ENCODE data around the gene EDN1.
"Not testable (repeated sequence)": the region's sequence is repeated elsewhere in the genome, so short reads cannot be mapped to it uniquely, and the experiment has no call there.

Gene EDN1

DNA sequence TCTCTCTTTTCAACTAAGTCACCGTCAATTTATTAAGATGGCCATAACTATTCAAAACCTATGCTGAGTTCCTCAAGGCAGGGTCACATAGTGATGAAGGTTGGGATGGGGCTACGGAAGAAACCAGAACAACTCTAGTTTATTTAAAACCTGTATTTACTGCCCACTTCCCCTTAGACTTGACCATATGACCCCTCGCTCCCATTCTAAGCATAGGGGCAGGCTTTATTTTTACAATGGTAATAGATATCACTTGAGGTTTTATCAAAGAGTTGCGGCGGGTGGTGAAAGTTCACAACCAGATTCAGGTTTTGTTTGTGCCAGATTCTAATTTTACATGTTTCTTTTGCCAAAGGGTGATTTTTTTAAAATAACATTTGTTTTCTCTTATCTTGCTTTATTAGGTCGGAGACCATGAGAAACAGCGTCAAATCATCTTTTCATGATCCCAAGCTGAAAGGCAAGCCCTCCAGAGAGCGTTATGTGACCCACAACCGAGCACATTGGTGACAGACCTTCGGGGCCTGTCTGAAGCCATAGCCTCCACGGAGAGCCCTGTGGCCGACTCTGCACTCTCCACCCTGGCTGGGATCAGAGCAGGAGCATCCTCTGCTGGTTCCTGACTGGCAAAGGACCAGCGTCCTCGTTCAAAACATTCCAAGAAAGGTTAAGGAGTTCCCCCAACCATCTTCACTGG is 5.5 kb downstream of the EDN1 start:
- no peak for DNase-seq

DNA sequence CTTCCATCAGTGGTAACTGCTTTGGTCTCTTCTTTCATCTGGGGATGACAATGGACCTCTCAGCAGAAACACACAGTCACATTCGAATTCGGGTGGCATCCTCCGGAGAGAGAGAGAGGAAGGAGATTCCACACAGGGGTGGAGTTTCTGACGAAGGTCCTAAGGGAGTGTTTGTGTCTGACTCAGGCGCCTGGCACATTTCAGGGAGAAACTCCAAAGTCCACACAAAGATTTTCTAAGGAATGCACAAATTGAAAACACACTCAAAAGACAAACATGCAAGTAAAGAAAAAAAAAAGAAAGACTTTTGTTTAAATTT is 6.1 kb downstream of the EDN1 start:
- DNase-seq: no peak

DNA sequence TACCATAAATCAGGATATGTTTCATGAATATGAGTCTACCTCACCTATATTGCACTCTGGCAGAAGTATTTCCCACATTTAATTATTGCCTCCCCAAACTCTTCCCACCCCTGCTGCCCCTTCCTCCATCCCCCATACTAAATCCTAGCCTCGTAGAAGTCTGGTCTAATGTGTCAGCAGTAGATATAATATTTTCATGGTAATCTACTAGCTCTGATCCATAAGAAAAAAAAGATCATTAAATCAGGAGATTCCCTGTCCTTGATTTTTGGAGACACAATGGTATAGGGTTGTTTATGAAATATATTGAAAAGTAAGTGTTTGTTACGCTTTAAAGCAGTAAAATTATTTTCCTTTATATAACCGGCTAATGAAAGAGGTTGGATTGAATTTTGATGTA is 6.4 kb downstream of the EDN1 start:
- no peak for DNase-seq

DNA sequence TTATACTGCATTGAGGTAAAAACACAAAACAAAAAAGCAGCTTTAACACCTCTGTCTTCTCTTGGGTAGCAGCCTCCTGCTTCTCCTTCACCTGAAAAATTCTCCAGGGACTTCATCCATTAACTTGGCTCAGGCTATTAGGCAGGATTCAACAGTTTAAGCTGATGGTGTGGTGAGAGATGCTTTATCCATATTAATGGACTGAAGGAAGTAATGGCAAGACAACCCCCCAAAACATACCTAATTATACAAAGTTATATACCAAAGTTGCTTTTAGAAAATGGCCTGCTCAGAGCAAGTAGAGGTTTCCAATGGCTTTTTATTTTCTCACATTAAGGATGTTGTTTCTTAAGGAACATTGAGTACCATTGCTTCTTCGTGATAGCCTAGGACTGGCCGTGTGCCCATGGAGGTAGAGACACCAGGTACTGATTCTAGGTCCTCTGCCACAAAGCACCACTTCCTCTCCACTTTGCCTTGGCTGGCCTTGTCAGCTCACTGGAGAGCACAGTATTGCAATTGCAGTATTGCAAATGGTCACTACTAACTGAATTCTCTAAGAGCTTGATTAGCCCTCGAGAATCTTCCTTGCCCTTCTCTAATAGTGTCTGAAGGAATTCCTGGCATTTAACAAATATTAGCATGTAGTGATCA is 7.3 kb downstream of the EDN1 start:
- peak; percentile 36 for DNase-seq

DNA sequence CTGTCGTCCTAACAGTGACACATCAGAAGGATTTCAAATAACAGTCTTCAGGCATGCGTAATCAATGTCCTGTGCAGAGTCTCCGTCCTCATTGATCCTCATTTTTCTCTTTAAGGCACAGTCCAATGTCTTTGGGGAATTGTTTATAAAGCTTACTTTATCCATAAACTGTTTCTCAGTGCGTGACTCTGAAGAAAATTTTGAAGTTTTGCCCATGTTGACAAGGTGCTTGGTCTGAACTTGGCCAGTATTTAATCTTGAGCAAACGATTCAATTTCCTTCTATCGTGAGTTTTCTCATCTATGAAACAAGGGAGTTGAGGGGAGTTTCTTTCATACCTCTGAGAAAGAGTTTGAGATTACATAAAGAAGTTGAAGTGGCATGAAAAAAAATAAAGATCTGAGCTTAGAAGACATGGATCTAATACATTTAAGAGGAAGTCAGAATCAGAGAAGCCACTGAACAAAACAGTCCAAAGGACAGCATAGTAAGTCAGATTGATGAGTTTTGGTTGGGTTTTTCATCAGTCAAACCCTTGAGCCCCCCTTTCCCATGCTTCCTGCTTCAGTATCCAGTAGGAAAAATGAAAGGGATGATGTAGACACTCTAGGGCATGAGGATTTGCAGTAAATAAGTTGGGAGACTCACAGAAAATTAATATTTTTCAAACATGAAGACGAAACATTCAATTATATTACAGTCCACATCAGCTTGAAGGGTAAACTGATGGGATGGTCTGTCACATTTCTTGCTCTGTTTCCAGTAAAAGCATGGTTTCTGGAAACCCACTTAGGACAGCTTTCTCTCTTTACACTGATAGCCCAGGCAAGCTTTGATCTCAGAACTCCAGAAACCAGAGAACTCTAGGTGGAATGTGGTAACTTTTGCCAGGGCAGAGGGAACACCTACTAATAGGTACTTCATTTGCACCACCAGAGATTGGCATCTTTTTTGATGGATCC is 8.1 kb downstream of the EDN1 start:
- no peak for DNase-seq

DNA sequence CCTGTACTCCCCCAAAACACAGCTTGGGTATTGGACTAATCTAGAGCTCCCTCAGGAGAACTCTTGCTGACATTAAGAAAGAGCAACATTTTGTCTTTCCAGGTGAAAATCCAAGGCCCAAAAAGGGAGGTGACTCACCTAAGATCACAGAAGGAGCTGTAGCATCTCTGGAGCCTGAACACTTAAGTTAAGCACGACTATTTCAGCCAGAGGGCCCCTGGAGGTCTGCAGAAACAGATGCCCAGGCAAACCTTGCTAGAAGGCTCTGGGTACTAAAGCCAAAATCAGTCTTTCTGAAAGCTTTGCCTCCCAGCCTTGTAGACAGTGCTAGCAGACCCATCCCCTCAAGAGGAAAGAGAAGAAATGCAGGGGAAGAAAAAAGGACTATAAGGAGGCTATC is 8.8 kb downstream of the EDN1 start:
- no peak for DNase-seq

DNA sequence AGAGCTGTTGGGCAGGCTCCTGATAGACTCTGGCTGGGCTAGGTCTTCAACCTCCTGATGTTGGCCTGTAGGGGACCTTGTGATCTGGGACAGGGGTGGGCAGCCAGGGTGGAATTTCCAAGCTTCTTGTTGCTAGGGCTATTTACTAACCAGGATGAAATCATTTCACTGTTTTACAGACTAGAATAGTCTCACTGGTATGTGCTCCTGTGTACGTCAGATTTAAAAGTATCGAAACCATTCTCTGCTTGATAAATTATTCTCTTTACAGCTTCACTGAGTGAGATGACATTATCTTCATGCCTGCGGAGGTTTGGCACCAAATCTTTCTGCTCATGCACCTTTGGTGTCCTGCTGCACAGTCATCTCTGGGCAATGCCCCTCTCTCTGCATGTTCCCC is 10.9 kb downstream of the EDN1 start:
- no peak for DNase-seq

DNA sequence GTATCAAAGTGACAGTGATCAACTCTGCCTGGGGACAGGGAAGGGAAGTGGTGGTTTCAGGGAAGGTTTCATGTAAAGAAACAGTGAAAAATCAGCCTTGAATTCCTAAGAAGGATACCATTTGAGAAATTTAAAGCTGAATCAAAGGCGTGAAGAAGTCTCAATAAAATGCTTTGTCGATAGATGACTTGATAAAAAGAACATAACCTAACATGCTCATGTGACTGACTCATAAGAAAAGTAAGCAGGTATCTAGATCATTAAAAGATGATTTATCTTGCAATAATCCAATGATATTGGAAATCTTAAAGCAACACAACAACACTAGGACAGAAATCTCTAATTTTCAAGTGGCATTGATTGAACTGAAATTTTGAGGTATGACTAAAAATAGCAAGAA is 14.3 kb downstream of the EDN1 start:
- no peak for DNase-seq

DNA sequence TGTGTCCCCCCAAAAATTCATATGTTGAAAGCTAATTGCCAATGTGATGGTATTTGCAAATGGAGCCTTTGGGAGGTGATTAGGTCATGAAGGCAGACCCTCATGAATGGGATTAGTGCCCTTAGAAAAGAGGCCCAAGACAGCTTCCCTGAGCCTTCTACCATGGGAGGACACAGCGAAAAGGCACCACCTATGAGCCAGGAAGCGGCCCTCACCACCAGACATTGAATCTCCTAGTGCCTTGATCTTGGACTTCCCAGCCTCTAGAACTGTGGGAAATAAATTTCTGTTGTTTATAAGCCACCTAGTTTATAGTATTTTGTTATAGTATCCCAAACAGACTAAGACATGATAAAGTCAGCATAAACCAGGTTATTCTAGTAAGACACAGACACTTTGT is 18.9 kb downstream of the EDN1 start:
- no peak for DNase-seq

DNA sequence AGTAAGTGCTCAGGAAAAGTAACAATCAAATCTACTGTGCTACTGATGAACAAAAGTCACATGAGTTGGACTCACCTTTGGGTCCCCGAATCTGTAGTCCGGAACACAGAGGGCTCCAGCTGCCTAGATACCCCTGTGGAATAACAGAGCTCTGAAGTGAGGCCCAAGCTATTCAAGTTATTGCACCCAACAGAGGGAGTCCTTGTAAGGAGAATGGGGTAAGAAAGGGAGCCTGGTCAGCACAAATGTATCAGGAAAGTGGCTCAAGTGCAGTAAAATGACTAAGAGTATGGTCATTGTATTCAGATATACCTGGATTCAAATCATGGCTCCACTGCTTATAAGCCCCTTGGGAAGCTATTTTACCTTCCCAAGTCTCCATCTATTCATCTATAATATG is 20.9 kb downstream of the EDN1 start:
- peak; percentile 21 for DNase-seq

DNA sequence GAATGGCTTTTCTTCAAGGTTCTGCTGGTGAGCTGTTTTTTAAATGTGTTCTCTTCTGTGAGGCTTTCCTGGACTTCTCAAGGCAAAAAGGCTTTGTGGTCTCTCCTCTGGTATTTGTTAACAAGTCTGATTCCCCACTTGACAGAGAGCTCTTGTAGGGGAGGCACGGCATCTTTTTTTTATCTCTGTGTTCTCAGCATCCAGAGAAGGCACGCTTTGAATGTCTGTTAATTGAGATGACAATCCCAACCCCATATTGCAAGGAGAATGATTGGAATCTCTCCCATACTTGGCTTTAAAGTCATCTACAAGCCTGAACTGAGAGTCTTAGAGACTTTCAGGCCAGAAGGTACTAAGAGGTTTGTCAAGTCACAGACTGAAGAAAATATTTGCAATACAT is 22.6 kb downstream of the EDN1 start:
- DNase-seq: no peak

DNA sequence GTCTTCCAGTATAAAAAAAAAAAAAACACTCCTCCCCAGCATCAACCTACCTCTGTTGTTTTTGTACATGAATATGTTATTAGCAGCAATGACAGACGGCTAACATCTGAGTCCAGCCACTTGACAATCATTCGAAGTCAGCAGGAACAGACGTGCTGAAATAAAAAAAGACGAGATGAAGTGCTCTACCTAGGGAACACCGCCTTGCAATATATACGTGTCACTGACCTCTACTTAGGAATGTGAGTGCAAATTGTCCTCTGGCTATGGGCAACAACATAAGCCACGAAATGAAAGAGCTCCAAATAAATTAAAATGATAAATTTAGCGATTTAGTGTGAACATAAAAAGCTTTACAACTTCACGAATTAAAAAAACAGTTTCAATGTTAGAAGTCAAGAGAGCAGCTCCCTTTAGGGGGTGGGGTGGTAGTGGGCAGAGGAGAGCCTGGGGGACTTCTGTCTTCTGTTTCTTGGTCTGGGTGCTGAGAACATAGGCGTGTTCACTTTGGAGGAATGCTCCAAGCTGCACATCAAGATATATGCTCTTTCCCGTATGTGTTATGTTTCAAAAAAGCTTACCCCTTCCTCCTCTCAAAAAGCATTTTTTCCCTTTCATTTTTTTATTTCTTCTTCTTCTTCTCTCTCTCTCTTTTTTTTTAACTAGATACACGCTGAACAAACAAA is 23.3 kb downstream of the EDN1 start:
- no peak for DNase-seq

DNA sequence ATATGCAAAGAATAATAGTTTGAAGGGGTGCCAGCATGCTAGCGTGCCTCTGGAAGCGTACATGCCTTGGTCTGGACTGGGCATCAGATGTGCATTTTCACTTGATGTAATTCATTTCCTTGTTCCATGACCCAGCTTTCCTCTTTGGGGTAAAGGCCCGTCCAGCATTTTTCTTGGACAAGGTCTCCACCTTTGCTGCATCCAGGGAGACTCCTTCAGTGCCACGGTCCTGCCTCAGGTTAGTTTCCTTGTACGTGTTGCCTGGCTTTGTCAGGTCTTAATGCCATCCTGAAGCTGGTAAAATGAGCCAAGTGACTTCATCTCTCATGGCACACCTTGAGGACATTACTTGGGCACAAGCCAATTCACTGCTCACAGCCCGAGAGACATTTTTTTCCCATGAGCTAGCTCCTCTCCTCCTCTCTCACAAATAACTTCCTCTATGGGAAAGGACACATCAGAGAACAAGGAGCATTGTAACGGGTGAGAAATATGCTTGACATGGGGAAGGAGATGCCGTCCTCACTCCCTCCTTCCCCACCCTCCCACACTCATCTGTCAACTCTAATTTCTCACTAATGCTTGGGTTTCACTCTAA is 23.9 kb downstream of the EDN1 start:
- DNase-seq: no peak

DNA sequence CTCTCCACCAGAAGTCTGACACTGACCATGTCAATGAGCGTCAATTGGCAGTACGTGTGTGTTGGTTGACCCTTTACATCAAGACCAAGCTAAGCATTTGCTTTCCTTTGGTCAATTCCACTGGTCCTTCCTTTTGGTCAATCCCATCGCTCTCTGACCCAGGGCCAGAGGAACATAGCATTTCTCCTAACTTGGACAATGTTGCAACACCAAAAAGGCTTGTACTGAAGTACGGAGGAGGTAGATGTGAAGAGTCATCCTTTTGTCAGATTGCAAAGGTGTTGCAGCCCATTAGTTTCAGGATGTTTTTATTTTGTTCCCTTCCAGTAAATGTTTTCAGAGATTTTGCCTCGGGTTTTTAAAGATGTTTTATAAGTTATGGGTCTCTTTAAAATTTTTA is 24.6 kb downstream of the EDN1 start:
- no peak for DNase-seq

DNA sequence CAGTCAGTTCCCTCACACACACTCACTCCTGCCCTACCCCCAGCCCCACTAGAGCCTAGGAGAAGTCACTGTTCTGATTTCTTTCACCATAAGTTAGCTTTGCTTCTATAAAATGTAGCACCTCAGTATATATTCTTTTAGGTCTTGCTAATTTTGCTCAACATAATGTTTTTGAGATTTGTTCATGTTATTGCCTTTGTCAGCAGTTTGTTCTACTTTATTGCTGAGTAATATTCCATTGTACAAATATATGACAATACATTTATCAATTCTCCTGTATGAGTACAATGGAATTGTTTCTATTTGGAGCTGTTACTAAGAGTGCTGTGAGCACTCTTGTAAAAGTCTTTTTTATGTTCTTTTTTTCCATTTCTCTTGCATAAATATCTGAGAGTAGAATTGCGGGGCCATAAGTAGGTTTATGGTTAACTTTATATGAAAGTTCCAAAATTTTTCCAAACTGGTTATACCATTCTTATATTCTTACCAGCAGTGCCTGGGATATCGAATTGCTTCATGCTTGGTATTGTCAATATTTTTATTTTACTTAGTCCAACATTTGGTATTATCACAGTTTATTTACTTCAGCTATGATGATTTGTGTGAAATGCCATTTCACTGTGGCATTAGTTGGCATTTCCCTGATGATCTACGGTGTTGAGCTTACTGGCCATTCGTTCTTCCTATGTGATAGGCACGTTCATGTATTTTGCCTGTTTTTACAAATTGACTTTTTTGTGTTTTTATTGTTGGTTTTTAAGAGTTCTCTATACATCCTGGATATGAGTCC is 25.3 kb downstream of the EDN1 start:
- no peak for DNase-seq

DNA sequence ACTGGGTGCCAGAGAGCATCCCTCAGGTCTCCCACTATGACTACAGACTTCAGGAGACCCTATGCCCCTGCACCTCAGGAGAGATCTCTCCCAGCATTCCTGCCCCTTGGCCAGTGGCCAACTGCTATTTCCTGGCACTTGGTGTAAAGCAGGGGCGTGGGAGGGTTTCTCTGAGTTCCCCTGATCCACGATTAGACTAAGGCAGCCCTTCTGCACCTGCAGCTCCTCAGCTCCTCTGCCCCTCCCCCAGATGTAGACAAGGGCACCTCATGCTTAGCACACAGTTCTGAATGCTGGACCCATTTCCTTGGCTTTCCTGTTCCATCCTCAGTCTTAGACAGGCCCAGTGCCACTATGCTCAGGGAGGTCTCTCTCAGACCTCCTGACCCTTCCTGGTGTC is 28.6 kb downstream of the EDN1 start:
- DNase-seq: no peak

DNA sequence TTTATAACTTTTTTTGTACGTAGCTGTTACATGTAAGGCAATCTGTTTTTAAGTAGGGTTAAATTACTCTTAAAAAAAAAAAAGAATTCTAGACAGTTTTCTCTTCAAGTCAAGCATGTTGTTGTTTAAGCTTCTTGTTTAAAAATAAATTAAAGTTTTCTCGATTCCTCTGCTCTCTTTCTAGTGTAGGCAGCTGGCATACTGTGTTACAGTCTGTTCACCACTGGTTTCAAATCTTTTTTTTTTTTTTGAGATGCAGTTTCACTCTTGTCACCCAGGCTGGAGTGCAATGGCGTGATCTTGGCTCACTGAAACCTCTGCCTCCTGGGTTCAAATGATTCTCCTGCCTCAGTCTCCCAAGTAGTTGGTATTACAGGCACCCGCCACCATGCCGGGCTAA is 29.9 kb downstream of the EDN1 start:
- DNase-seq: not testable (repeated sequence)

DNA sequence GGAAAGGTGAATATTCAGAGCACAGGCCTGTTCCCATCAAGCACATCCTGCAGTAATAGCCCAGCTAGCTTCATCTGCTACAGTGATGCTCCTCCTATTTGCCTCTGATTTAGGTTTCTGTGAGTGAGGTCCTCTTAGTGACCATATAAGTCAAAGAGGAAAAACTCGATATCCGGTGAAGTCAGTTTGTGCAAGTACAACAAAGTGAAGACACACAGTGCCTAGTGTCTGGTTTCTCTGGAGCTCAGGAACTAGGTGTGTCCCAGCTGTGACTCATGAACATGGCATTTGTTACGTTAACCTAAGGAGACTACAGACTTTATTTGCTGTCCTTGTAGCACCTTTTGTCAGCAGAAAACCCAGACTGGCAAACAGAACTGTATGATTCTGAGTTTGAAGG is 33.9 kb downstream of the EDN1 start:
- DNase-seq: no peak

DNA sequence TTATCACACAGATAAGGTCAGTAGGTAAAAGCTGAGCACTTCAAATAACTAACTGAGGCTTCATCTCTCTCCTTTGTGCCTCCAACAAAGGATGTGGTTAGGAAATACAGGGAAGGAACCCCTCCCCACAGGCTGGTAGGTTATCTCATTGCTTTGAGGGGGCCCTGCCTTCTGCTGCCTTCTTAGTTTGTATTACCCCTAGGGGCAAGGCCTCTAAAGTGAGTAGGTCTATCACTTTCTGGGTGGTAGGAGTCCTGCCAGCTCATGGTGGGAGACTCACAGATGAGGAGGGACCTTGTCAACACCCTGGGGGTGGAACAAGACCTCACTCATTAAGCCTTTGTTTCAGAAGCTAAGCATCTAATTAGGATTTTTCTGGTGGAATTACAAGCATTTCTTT is 34.6 kb downstream of the EDN1 start:
- no peak for DNase-seq

DNA sequence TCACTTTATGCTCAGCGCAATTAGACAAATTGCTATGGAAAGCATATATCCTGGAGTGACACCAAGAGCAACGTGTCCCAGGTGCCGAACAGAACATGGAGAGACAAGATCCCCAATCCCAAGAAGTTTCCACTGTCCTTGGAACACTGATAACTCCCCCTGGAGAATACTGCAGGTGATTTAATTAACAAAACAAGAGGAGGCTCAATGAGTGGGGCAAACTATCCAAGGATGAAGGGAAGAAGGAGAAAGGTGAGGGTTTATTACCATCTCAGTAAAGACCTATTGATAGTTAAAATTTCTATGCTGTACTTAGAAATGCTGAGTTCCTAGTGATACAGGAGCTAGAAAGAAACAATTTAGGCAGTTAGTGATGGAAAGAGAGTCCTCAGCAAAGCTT is 35.7 kb downstream of the EDN1 start:
- no peak for DNase-seq

DNA sequence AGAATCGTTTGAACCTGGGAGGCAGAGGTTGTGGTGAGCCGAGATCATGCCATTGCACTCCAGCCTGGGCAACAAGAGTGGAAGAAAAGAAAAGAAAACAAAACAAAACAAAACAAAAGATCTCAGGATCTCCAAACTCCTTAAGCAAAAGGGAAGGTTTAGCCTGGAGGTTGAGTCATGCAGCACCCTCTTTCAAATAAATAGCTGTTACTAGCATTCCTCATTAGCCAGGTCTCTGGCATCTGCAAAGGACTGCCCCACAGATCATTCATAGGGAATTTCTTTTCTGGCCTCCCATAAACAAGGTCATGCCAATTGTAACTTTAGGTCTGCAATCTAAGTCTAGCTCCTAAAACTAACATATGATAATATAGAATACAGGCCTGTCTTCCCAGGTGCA is 37.2 kb downstream of the EDN1 start:
- no peak for DNase-seq

DNA sequence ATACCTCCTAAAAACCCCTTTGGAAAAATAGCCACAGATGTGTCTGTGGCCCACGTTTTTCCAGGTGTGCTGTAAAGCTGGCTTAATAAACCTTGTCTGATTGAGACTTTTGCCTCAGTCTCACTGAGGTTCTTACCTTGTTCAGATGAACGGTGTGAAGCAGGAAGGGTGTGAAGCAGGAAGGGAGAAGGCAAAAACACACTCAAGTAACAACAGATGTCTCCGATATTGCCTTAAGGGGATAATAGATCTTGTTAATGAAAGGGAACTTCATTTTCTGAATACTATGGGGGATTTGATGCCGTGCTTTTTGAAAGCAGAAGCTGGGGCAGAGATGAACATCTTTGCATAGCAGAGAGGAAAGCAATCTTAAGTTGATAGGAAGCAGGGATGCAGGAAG is 37.8 kb downstream of the EDN1 start:
- no peak for DNase-seq

All from inflammatory macrophage treated with lipopolysaccharide for 4 hours (primary cell).